Measurements from ENCODE around the gene CARTPT.

CARTPT gene

DNA sequence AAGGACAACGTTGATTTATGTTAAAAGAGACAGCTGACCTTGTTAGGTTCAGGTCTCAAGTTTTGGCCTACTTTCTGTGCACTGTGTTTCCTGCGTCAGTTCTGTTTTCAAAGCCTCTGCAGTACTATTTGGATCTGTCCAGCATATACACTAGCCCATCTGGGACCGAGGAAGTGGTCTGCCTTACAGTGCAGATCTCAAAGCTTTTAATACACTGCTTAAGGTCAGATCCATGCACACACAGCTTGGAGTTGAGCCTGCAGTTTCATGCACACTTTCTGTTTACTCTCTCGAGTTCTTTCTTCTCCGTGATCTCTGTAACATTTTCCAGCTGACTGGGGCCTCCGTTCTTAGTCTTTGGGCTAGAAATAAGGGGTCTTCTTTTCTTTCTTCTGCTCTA lies 24.1 kb downstream of the CARTPT start:
- Histone ChIP-seq H3K4me3 (no peak overlapping the region), H3K27ac (no peak overlapping the region)
- no peak for DNase-seq (ENCODE audit: low spot score)
- TF ChIP-seq, protein P1, sequence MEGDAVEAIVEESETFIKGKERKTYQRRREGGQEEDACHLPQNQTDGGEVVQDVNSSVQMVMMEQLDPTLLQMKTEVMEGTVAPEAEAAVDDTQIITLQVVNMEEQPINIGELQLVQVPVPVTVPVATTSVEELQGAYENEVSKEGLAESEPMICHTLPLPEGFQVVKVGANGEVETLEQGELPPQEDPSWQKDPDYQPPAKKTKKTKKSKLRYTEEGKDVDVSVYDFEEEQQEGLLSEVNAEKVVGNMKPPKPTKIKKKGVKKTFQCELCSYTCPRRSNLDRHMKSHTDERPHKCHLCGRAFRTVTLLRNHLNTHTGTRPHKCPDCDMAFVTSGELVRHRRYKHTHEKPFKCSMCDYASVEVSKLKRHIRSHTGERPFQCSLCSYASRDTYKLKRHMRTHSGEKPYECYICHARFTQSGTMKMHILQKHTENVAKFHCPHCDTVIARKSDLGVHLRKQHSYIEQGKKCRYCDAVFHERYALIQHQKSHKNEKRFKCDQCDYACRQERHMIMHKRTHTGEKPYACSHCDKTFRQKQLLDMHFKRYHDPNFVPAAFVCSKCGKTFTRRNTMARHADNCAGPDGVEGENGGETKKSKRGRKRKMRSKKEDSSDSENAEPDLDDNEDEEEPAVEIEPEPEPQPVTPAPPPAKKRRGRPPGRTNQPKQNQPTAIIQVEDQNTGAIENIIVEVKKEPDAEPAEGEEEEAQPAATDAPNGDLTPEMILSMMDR (IDR thresholded peaks at IDR 0.05): no peak

DNA sequence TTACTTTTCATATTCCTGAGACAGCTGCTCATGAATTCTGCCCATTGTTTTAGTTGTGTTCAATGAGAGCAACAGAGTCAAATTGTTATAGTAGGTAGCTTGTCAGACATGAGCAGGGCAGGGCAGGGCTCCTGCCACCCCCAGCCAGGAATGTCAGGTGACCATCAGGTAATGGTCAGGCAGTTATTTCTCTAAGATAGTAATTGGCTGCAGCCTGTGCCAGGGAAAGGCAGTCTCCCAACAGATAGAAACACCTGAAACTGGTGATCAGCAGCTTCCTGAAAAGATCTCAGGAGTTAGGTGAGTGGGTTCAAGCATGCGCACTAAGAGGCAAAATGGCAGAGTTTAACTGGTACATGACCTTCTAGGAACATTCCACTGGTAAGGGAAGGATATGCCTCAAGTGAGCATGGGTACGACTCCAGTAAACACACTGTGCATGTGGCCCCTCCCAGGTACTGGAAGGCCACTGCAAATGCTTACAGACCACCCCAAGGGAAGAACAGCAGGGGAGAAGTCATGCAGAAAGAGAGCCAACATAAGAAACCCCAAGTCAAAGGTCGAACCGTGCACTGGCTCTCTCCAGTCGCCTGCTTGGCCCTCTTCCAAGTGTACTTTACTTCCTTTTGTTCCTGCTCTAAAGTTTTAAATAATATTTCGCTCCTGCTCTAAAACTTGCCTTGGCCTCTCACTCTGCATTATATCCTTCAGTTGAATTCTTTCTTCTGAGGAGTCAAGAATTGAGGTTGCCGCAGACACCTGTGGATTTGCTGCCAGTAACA lies 25.1 kb downstream of the CARTPT start:
- no peak overlapping the region for H3K27ac ChIP-seq
- no peak overlapping the region for H3K4me3 ChIP-seq
- DNase-seq (ENCODE audit: low spot score): no peak
- TF ChIP-seq, protein P1 (IDR thresholded peaks at IDR 0.05): no peak

DNA sequence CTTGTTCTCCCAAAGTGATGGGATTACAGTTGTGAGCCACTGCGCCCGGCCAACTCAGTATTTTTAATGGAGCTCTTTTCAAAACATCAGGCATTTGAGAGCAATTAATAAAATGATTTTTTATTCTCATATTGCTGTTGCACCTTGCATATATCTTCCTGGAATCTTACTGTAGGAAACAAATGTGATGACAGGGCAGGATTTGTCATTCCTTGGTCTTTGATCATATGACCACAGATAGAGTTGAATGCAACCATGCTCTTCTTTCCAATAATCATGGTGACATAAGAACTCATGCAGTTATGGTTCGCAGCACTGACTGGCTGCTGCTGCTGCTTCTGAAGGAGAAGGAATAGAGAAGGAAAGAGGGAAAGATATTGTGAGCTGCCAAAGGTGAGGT lies 28.1 kb downstream of the CARTPT start:
- Histone ChIP-seq H3K4me3 (no peak overlapping the region), H3K27ac (no peak overlapping the region)
- TF ChIP-seq, protein P1 (IDR thresholded peaks at IDR 0.05): no peak
- no peak for DNase-seq (ENCODE audit: low spot score)

DNA sequence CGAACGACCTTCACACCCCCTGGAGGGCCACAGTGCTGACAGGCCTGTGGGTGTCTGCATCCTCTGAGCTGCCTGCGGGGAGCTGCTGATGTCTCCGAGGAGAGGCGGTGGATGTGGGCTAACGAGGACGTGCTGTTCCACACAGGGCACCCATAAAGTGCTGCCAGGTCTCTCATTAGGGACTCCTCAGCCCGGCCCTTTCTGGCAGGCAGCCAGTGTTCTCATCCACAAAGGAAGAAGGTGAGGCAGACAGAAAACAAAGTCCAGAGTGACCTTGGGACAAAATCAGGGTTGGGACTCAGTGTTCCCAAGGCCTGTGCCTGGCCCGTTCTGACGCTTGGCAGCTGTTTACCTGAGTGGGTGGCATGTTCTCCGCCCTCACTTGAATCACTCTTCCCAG lies 29.3 kb downstream of the CARTPT start:
- TF ChIP-seq, protein P1 (IDR thresholded peaks at IDR 0.05): no peak
- no peak overlapping the region for H3K4me3 ChIP-seq
- H3K27ac ChIP-seq: no peak overlapping the region
- DNase-seq (ENCODE audit: low spot score): no peak

DNA sequence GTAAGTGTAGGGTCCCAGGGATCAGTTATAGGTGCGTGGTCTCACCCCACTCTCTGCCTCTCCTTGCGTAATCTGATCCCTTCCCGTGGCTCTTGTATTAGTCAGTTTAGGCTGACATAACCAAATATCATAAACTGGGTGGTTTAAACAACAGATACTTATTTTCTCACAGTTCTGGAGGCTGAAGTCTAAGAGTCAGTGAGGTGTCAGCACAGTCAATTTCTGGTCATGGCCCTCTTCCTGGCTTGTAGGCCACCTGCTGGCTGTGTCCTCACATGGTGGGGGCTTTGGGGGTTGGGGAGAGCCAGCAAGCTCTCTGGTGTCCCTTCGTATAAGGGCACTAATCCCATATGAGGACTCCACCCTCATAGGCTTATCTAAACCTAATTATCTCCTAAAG lies 32.3 kb downstream of the CARTPT start:
- Histone ChIP-seq H3K4me3 (no peak overlapping the region), H3K27ac (no peak overlapping the region)
- TF ChIP-seq, protein P1 (IDR thresholded peaks at IDR 0.05): no peak
- DNase-seq (ENCODE audit: low spot score): no peak

DNA sequence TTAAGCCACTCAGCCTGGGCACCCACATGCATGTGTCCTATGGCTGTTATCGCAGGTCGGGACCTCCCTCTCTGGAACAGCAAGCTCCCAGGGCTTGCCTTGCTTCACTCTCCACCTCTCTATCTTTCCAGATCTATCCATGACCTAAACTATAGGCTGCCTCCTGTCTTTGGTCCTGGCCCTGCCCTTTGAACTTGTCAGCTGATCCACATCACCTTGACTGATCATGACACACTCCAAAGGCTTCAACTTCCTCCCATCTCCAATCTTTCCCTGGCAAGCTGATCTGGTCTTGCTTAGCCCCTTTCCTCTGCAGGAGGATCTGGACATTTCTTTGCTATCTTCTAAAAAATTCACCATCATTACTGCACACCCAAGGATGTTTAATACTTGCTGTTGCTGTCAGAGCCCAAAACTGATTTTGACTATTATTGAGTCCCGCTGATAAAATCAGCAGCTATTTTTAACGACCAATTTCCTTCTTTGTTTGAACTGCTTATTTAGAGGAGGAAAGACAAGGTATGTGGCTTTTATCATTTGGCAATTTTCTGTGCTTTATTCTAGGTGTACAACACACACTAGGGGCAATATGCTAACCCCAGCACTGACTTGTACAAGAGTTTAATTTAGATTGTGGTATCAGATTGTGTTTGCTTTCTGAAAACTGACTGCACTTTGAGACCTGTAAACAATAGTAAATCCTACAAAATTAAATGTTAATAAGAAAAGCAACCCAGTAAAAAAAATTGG lies 33.5 kb downstream of the CARTPT start:
- no peak for DNase-seq (ENCODE audit: low spot score)
- Histone ChIP-seq H3K27ac (no peak overlapping the region), H3K4me3 (no peak overlapping the region)
- TF ChIP-seq, protein P1 (IDR thresholded peaks at IDR 0.05): no peak

All from coronary artery (tissue), 2 donors.